ENCODE results near the gene TMC3. TPM values are rescaled to one million over a fixed set of nuclear protein-coding genes. Genes with fewer than 3 reads are reported as not detected.

The TMC3 gene
- total and polyA plus RNA-seq, 10 of the 15 experiments (the other 5 are each of a cell fraction or from before 2014, with no cell fraction given): 0.03 to 0.04 (median 0.04) TPM; not detected in 7

DNA sequence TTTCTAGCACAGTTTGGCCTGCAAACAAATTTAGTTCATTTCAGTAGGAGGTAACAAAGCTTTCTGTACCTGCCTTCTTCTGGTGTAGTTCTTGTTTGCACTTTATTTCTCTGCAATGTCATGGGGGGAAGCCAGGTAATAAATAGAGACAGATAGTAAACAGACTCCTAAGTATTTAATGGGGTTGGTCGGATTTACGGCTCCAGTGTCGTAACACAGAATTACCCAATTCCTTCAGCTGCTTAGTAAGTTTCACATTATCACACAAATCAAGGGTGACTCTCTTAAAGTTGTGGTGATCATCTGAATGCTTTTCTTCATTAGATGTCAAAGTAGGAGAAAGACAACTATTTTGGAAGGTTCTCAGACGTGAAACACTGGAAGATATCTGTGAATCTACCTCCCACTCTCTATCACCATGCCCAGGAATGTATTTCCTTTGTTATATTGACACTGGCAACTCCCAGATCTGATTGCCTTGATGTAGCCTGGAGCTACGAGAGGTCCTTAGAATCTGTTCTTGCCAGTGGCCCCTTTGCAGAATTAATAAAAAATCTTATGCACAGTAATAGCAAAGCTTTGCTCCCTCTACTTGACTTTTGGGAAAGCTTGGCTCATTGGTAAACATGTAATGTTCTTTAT, 25.0 kb upstream of the TMC3 start (continued):
- TF ChIP-seq EP300 (IDR thresholded peaks at IDR 0.05; ENCODE audit: borderline replicate concordance in 1 of 2, control insufficient read depth in 1 of 2, low read depth in 2 of 2, low read length in 2 of 2): no peak
- TF ChIP-seq IRF4 (IDR thresholded peaks at IDR 0.05; ENCODE audit: low read depth, low read length): no peak
- TF ChIP-seq NRF1 (conservative IDR thresholded peaks at IDR 0.05; ENCODE audit: low read depth, low read length): no peak
- no peak for TF ChIP-seq MEF2A (IDR thresholded peaks at IDR 0.05; ENCODE audit: insufficient read depth, low read depth, low read length)

DNA sequence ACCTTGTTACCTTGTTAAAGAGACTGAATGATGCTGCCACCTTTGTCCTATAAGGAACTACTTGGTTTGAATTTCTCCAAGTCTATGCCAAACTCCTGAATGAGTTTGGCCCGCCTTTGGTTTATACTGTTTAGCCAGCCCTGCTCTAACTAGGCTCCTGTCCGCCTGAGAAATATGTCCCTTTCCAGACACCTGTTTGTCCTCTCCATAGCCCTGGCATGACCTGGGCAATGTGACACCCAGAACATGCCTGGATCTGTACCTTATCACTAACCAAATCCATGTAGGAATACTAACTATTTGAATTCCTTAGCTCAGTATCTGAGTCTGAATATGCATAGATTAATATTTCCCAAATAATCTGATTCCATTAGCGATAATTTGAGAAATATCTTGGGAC, 24.4 kb upstream of the TMC3 start:
- H3K4me2 ChIP-seq (ENCODE audit: control insufficient read depth, insufficient read depth): no peak overlapping the region
- SMC1A ChIA-PET (ENCODE audit: uncharacterized antibody, unreplicated experiment): interaction anchor here (1.3 to 5.2 kb wide), 4 partner anchors 63 to 132 kb away, joined by 4 to 63 read pairs (median 18); no protein-coding TSS in a partner anchor
- H3K27ac ChIP-seq (ENCODE audit: control insufficient read depth, insufficient read depth): no peak overlapping the region
- DNase-seq (ENCODE audit: low read depth, low spot score) (no peak), ATAC-seq (no peak), FAIRE-seq (no peak)
- no peak overlapping the region for H3K4me3 ChIP-seq
- H2AFZ ChIP-seq (ENCODE audit: control insufficient read depth, low read depth, low read length): no peak overlapping the region
- WGBS (ENCODE audit: insufficient coverage, insufficient replicate concordance, low lambda C conversion rate, missing lambda C conversion rate): 91% methylated on average over 3 of the region's 3 CpGs
- H3K4me1 ChIP-seq (ENCODE audit: control insufficient read depth, insufficient read depth, low read length): no peaks in the 10 kb centered on the region
- no TSS peak for BruUV-seq (replicated peaks)
- H3K36me3 ChIP-seq (ENCODE audit: control insufficient read depth in 2 of 2, insufficient read depth in 2 of 2, low read length in 1 of 2): no peaks in the 10 kb centered on the region
- no peak overlapping the region for H3K9ac ChIP-seq (ENCODE audit: control insufficient read depth, insufficient read depth, low read length)
- H4K20me1 ChIP-seq (ENCODE audit: control insufficient read depth, insufficient read depth): no peaks in the 10 kb centered on the region
- TF ChIP-seq TCF7 (IDR thresholded peaks at IDR 0.05; ENCODE audit: borderline replicate concordance) (no peak), MEF2A (IDR thresholded peaks at IDR 0.05; ENCODE audit: insufficient read depth, low read depth, low read length) (no peak), WRNIP1 (IDR thresholded peaks at IDR 0.05; ENCODE audit: borderline replicate concordance, low read depth, low read length) (no peak), POLR2AphosphoS5 (IDR thresholded peaks at IDR 0.05; ENCODE audit: low read length) (no peak), EZH2 (IDR thresholded peaks at IDR 0.05; ENCODE audit: borderline replicate concordance, control insufficient read depth, low read depth, low read length) (no peak), CHD1 (IDR thresholded peaks at IDR 0.05; ENCODE audit: low read depth, low read length) (no peak)
- TF ChIP-seq, protein P1, sequence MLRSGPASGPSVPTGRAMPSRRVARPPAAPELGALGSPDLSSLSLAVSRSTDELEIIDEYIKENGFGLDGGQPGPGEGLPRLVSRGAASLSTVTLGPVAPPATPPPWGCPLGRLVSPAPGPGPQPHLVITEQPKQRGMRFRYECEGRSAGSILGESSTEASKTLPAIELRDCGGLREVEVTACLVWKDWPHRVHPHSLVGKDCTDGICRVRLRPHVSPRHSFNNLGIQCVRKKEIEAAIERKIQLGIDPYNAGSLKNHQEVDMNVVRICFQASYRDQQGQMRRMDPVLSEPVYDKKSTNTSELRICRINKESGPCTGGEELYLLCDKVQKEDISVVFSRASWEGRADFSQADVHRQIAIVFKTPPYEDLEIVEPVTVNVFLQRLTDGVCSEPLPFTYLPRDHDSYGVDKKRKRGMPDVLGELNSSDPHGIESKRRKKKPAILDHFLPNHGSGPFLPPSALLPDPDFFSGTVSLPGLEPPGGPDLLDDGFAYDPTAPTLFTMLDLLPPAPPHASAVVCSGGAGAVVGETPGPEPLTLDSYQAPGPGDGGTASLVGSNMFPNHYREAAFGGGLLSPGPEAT (IDR thresholded peaks at IDR 0.05; ENCODE audit: low read depth): no peak
- TF ChIP-seq, protein P2, sequence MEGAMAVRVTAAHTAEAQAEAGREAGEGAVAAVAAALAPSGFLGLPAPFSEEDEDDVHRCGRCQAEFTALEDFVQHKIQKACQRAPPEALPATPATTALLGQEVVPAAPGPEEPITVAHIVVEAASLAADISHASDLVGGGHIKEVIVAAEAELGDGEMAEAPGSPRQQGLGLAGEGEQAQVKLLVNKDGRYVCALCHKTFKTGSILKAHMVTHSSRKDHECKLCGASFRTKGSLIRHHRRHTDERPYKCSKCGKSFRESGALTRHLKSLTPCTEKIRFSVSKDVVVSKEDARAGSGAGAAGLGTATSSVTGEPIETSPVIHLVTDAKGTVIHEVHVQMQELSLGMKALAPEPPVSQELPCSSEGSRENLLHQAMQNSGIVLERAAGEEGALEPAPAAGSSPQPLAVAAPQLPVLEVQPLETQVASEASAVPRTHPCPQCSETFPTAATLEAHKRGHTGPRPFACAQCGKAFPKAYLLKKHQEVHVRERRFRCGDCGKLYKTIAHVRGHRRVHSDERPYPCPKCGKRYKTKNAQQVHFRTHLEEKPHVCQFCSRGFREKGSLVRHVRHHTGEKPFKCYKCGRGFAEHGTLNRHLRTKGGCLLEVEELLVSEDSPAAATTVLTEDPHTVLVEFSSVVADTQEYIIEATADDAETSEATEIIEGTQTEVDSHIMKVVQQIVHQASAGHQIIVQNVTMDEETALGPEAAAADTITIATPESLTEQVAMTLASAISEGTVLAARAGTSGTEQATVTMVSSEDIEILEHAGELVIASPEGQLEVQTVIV (IDR thresholded peaks at IDR 0.05; ENCODE audit: borderline replicate concordance, partially characterized antibody): no peak
- intact Hi-C loops (cut with micrococcal nuclease; ENCODE audit: unreplicated experiment): no loop called here
- CTCF ChIA-PET: interaction anchor here (0.7 to 5.1 kb wide), 5 partner anchors 9 to 131 kb away, joined by 4 to 70 read pairs (median 12); no protein-coding TSS in a partner anchor
- POLR2A ChIA-PET: no interaction called here
- no peaks in the 10 kb centered on the region for H3K9me3 ChIP-seq (replicated peaks; ENCODE audit: control insufficient read depth, insufficient read depth, low read length)
- RAD21 ChIA-PET (ENCODE audit: unreplicated experiment): interaction anchor here (0.8 to 5.1 kb wide), 4 partner anchors 106 to 292 kb away, joined by 3 to 32 read pairs (median 12); no protein-coding TSS in a partner anchor
- no peaks in the 10 kb centered on the region for H3K79me2 ChIP-seq (ENCODE audit: control insufficient read depth, insufficient read depth, low read length)
- H3K27me3 ChIP-seq (replicated peaks in 1 of 2; ENCODE audit: control insufficient read depth in 2 of 2, insufficient read depth in 2 of 2, low read length in 1 of 2): no peaks in the 10 kb centered on the region; a peak in 1 of 4 replicates
- in situ Hi-C loops (cut with MboI): no loop called here
